Breast epithelium (tissue), 4 donors: ENCODE data around the gene PIK3R5. TPM values are rescaled to one million over a fixed set of nuclear protein-coding genes. Genes with fewer than 3 reads are reported as not detected.

Experiments used
- DNase-seq, 2 donors: peaks; one replicate each; pipeline ENCODE4 v3.0.0-alpha.2; 2019; ENCODE audit warnings: low spot score in 2 of 2
- H3K27ac ChIP-seq, 2 donors: fragments of 200-600 bp; sonication (generic) in 1 of 2; one replicate each; pipeline ENCODE4 v1.5.1; 2016 to 2019; ENCODE audit warnings: mild to moderate bottlenecking in 1 of 2
- H3K27me3 ChIP-seq, 2 donors: fragments of 200-600 bp; sonication (generic) in 1 of 2; one replicate each; pipeline versions ENCODE4 v1.5.1 to v1.6.0; 2017 to 2019; ENCODE audit warnings: control low read depth in 1 of 2, mild to moderate bottlenecking in 1 of 2
- H3K36me3 ChIP-seq: fragments of 200-600 bp; one replicate; pipeline ENCODE4 v1.5.1; 2019
- H3K4me1 ChIP-seq, 2 donors: fragments of 200-600 bp; sonication (generic); one replicate each; pipeline ENCODE4 v1.5.1; 2016 to 2019; ENCODE audit warnings: control low read depth in 1 of 2
- H3K4me3 ChIP-seq, 3 donors: fragments of 200-600 bp; sonication (generic); 1 replicate in 2 of 3; 2 replicates in 1 of 3; pipeline ENCODE4 v1.5.1; 2016 to 2019; ENCODE audit warnings: mild to moderate bottlenecking in 3 of 3, moderate library complexity in 2 of 3
- H3K9me3 ChIP-seq, 2 donors: fragments of 200-600 bp; sonication (generic) in 1 of 2; one replicate each; pipeline ENCODE4 v1.5.1; 2016 to 2019; ENCODE audit warnings: control low read depth in 1 of 2
- POLR2A ChIP-seq: fragments of 450-650 bp; IDR thresholded peaks from one replicate; pipeline ENCODE4 v1.6.1; 2016; ENCODE audit warnings: antibody characterized with exemption, mild to moderate bottlenecking, moderate library complexity
- POLR2AphosphoS5 ChIP-seq, 3 donors: sonication (generic); formaldehyde crosslinking; IDR thresholded peaks; one replicate each; pipeline ENCODE4 v1.6.1; 2017; ENCODE audit warnings: antibody characterized with exemption in 3 of 3
- intact Hi-C: fragments of 100-400 bp; cut with DNase I; formaldehyde crosslinking; loops from one replicate; pipeline ENCODE4 v1.15.1; 2023; ENCODE audit warnings: low total_unique reads
- total RNA-seq, 3 donors: library from RNA; depleted of rRNA; stranded (reverse); fragments of >200 nt; gene quantifications; one replicate each; pipeline ENCODE4 v1.1.0, GENCODE V29; 2016
- TF ChIP-seq, protein P1 (sequence below), 3 donors: fragments of 450-650 bp; IDR thresholded peaks; one replicate each; pipeline ENCODE4 v1.5.1; 2016 to 2017; ENCODE audit warnings: antibody characterized with exemption in 3 of 3, mild to moderate bottlenecking in 3 of 3, moderate library complexity in 3 of 3

PIK3R5 gene
- total RNA-seq, 3 donors from 2014 or later, result 9.8 to 28.6 (median 12.3) TPM

DNA sequence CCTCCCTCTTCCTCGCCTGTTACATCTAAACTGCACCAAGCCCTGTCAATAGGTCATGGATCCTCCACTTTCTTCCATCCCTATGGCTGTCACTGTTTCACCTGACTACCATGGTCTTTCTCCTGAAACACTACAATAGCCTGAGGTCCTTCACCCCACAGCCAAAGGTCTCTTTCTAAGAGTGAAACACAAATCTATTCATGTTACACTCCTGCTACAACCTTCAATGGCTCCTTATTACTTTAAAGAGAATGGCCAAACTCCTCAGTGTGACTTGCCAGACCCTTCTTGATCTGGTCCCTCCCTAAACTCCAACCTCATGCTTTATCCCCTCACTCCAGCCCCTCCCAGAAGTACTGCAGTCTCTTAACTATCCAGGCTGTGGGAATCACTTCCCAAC lies 97.4 kb downstream of the PIK3R5 start:
- TF ChIP-seq POLR2AphosphoS5 (IDR thresholded peaks at IDR 0.05) (no peak), POLR2A (no peak)
- TF ChIP-seq, protein P1, sequence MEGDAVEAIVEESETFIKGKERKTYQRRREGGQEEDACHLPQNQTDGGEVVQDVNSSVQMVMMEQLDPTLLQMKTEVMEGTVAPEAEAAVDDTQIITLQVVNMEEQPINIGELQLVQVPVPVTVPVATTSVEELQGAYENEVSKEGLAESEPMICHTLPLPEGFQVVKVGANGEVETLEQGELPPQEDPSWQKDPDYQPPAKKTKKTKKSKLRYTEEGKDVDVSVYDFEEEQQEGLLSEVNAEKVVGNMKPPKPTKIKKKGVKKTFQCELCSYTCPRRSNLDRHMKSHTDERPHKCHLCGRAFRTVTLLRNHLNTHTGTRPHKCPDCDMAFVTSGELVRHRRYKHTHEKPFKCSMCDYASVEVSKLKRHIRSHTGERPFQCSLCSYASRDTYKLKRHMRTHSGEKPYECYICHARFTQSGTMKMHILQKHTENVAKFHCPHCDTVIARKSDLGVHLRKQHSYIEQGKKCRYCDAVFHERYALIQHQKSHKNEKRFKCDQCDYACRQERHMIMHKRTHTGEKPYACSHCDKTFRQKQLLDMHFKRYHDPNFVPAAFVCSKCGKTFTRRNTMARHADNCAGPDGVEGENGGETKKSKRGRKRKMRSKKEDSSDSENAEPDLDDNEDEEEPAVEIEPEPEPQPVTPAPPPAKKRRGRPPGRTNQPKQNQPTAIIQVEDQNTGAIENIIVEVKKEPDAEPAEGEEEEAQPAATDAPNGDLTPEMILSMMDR (IDR thresholded peaks at IDR 0.05), result no peak
- no peak overlapping the region for H3K4me3 ChIP-seq
- intact Hi-C loops, result no loop called here
- H3K9me3 ChIP-seq, result no peaks in the 10 kb centered on the region
- no peaks in the 10 kb centered on the region for H3K36me3 ChIP-seq
- H3K4me1 ChIP-seq, result no peaks in the 10 kb centered on the region
- no peaks in the 10 kb centered on the region for H3K27me3 ChIP-seq
- H3K27ac ChIP-seq, result no peak overlapping the region
- no peak for DNase-seq

DNA sequence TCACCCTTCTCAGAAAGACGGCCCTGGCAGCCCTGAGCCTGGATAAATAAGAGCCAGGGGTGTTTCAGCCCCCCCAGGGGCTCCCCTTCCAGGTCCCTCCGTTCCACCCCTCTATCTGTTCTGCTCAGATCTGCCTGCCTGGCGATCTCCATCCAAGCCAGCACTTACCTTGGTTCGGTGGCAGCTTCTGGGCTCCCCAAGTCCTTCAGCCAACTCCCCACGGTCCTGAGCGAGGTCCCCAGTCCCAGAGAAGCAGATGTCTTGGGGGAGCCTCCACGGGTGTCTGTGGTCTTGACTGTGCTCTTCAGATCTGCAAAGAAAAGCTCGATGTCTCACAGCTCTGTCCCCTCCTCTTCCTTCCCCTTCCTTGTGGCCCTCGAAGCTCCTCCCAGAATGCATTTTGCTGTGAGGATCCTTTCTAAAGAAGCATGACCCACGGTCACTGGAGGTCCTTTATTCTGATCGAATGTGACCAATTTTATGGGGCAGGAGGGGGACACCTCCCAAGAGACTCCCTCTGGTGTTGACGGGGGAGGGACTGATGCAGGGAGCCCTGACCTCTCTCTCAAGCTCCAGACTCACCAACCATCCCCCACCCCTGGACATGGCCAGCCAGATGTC lies 98.0 kb downstream of the PIK3R5 start, which contains the start of gene PIK3R6:
PIK3R6 (minus strand) TSS at position 314 of the 621 bp plus-strand sequence. CDS start 17,880 bp downstream, outside the sequence.
- H3K4me1 ChIP-seq, result no peaks in the 10 kb centered on the region
- no peaks in the 10 kb centered on the region for H3K9me3 ChIP-seq
- TF ChIP-seq POLR2AphosphoS5 (IDR thresholded peaks at IDR 0.05) (no peak), POLR2A (no peak)
- TF ChIP-seq, protein P1 (IDR thresholded peaks at IDR 0.05), result no peak
- H3K4me3 ChIP-seq, result peak within 1 kb of the TSS in 2 of 3 donors; percentile 8 to 13
- H3K27ac ChIP-seq, result no peak within 1 kb of the TSS
- no peak for DNase-seq
- intact Hi-C loops, result no loop called here
- no peaks in the 10 kb centered on the region for H3K27me3 ChIP-seq
- no peaks in the 10 kb centered on the region for H3K36me3 ChIP-seq

DNA sequence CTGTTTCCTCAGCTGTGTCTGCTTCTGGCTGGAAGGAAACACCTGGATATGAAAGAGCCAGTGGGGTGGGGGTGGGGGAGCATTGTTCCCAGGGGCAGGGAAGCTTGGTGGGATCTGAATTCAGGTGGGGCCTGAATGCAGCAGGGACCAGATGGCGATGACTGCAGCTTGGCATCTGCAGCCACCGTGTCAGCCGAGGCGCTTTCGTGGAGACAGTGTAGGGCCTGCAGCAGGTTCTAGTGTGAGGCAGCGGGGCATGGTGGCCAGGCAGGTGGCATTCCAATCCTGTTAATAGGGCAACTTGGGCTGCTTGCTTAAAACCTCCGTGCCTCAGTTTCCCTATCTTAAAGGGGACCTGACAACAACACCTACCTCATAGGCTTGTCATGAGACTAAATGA lies 99.7 kb downstream of the PIK3R5 start:
- Histone ChIP-seq H3K27ac (no peak overlapping the region), H3K4me1 (no peaks in the 10 kb centered on the region), H3K4me3 (no peak overlapping the region), H3K36me3 (no peaks in the 10 kb centered on the region), H3K9me3 (no peaks in the 10 kb centered on the region), H3K27me3 (no peaks in the 10 kb centered on the region)
- TF ChIP-seq POLR2AphosphoS5 (IDR thresholded peaks at IDR 0.05) (no peak), POLR2A (no peak)
- TF ChIP-seq, protein P1 (IDR thresholded peaks at IDR 0.05), result no peak
- intact Hi-C loops, result no loop called here
- DNase-seq, result no peak

DNA sequence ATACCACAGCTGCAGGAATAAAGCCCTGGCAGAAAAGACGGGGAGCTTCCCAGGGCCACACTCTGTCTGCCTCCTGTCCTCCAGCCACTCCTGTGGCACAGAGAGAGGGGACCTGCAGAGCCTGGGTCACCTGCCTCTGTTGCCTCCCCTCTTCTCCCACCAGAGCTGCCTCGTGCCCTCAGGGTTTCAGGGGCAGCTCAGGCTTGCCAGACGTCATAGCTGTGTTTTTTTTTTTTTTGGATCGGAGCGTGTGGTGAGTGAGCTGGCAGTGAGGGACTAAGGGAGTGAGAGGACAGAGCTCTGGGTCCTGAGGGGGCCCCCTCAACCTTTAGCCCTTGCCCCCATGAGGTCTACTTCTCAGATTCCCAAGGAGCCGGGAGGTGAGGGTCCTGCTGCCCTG lies 100.1 kb downstream of the PIK3R5 start:
- Histone ChIP-seq H3K27ac (no peak overlapping the region), H3K36me3 (no peaks in the 10 kb centered on the region), H3K4me1 (no peaks in the 10 kb centered on the region), H3K27me3 (no peaks in the 10 kb centered on the region), H3K9me3 (no peaks in the 10 kb centered on the region), H3K4me3 (no peak overlapping the region)
- DNase-seq, result no peak
- no peak for TF ChIP-seq POLR2A
- TF ChIP-seq, protein P1 (IDR thresholded peaks at IDR 0.05), result no peak
- TF ChIP-seq POLR2AphosphoS5 (IDR thresholded peaks at IDR 0.05), result no peak
- intact Hi-C loops, result no loop called here

DNA sequence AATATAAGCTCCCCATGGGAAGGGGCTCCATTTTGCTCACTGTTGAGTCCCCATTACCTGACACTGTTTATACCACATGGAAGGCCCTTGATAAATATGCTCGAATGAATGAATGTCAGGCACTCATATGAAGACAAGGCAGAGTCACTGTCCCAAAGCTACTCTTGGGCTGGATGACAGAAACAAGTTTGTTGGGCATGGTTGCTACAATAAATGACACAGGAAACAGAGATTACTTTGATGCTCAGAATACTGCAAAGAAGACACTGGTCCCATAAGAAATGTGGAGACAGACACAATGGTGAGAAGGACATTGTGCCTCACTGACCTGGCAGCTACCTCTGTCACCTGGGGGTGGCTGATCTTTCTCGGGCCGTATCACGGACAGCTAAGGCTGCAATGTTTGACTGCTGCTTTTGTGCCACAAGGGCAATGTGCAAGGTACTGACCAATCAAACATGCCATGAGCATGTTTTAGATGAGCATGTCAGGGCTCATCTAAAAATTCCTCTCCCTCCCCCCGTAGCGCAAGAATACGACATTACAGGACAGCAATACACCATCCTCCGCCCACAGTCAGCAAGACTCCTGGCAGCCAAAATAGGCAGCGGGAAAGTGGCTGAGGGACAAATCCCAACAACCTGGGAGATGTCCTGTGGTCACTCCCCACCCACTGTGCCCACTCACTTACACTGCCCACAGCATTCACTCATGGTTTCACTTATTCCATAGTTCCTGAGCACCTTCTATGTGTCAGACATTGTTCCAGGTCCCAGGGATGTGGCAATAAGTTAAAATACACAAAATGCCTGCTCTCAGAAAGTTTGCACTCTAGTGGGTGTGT lies 103.1 kb downstream of the PIK3R5 start:
- Histone ChIP-seq H3K4me3 (no peak overlapping the region), H3K9me3 (no peaks in the 10 kb centered on the region), H3K27ac (no peak overlapping the region), H3K4me1 (no peaks in the 10 kb centered on the region), H3K27me3 (no peaks in the 10 kb centered on the region), H3K36me3 (no peaks in the 10 kb centered on the region)
- intact Hi-C loops, result no loop called here
- peak in 1 of 2 donors; percentile 61 for DNase-seq
- TF ChIP-seq, protein P1 (IDR thresholded peaks at IDR 0.05), result no peak
- TF ChIP-seq POLR2A (no peak), POLR2AphosphoS5 (IDR thresholded peaks at IDR 0.05) (no peak)
